DND-41 (cell line): ENCODE data around the gene ARHGEF17.

Source experiments
- ATAC-seq: fragments of 200-7000 bp; cut with Tn5 transposase; 3 replicates; pipeline ENCODE4 v1.9.1; 2021; ENCODE audit warnings: low read depth; ENCODE audit not compliant: insufficient read depth
- DNase-seq: peaks from one replicate; pipeline ENCODE4 v3.0.0-alpha.2; 2020
- H2AFZ ChIP-seq: 2 replicates; pipeline ENCODE4 v1.6.0; 2012; ENCODE audit warnings: low read depth, low read length
- H3K27ac ChIP-seq: 2 replicates; pipeline ENCODE4 v1.5.1; 2012; ENCODE audit warnings: low read length, inconsistent platforms
- H3K27me3 ChIP-seq: fragments of 200-600 bp; sonication (generic); 2 replicates; pipeline ENCODE4 v1.6.0; 2012; ENCODE audit warnings: low read length, mild to moderate bottlenecking, inconsistent platforms; ENCODE audit not compliant: insufficient read depth, poor library complexity
- H3K36me3 ChIP-seq: 2 replicates; pipeline ENCODE4 v1.5.1; 2012; ENCODE audit warnings: low read length, inconsistent platforms; ENCODE audit not compliant: insufficient read depth
- H3K4me1 ChIP-seq: 2 replicates; pipeline ENCODE4 v1.5.1; 2012; ENCODE audit warnings: mild to moderate bottlenecking, low read length; ENCODE audit not compliant: insufficient read depth
- H3K4me2 ChIP-seq: 2 replicates; pipeline ENCODE4 v1.6.0; 2012; ENCODE audit warnings: mild to moderate bottlenecking, moderate library complexity, low read length, inconsistent platforms; ENCODE audit not compliant: insufficient read depth
- H3K4me3 ChIP-seq, 2 experiments: fragments of 200-600 bp in 1 of 2; shearing (Covaris generic) in 1 of 2; 2 replicates each; pipeline ENCODE4 v1.5.1; 2012 to 2016; ENCODE audit warnings: inconsistent platforms in 2 of 2, low read length in 2 of 2, mild to moderate bottlenecking in 2 of 2, low read depth in 1 of 2, moderate library complexity in 1 of 2
- H3K79me2 ChIP-seq: 2 replicates; pipeline ENCODE4 v1.6.0; 2012; ENCODE audit warnings: low read length, inconsistent platforms; ENCODE audit not compliant: insufficient read depth
- H3K9ac ChIP-seq: 2 replicates; pipeline ENCODE4 v1.6.0; 2012; ENCODE audit warnings: low read depth, mild to moderate bottlenecking, inconsistent platforms, low read length, moderate library complexity
- H3K9me3 ChIP-seq: 2 replicates; pipeline ENCODE4 v1.5.1; 2012; ENCODE audit warnings: low read length, moderate library complexity, mild to moderate bottlenecking, inconsistent platforms; ENCODE audit not compliant: insufficient read depth, severe bottlenecking
- H4K20me1 ChIP-seq: 2 replicates; pipeline ENCODE4 v1.6.0; 2012; ENCODE audit warnings: low read length; ENCODE audit not compliant: insufficient read depth
- EZH2 ChIP-seq: IDR thresholded peaks from 3 replicates; pipeline ENCODE4 v1.6.1; 2012; ENCODE audit warnings: borderline replicate concordance, low read depth, mild to moderate bottlenecking, moderate library complexity, low read length, inconsistent platforms; ENCODE audit not compliant: severe bottlenecking
- TF ChIP-seq, protein P1 (sequence below): IDR thresholded peaks from 2 replicates; pipeline ENCODE4 v1.5.1; 2012; ENCODE audit warnings: borderline replicate concordance, low read length, moderate library complexity, mild to moderate bottlenecking; ENCODE audit not compliant: poor library complexity, severe bottlenecking; ENCODE audit errors: extremely low read depth

Gene ARHGEF17

DNA sequence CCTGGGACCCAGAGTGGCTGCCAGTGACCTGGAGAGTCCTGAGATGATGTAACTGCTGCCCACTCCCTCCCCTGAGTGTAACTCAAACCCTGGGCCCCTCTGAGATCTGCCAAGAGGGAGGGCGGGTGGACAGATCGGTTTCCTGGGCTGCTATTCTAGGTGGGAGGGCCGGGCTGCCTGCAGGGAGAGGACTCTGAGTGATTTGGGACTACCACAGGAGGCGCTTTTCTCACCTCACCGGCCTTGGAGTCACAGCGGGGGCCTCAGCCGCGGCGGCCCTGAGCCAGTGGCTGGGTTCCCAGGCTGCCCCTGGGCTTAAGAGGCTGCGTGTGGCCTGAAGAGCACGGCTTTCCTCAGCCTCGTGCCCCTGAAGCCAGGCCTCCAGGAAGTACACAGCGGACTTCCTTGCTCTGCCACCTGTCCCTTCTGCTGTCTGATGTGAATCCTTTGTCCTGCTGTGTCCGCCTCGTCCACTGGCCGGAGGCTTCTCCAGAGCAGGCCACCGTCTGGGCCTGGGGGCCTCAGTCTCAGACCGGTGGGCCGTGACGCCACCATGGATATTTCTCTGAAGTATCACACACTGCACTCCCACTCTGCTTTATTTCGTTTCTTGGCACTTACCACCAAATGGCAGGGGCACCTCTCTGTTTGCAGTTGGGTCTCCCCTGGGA, 79.7 kb downstream of the ARHGEF17 start:
- H3K79me2 ChIP-seq, result peaks cover 79% of the 10 kb centered on the region
- H3K4me3 ChIP-seq, result no peak overlapping the region
- H3K9me3 ChIP-seq, result no peaks in the 10 kb centered on the region
- no peak overlapping the region for H2AFZ ChIP-seq
- H4K20me1 ChIP-seq, result peaks cover 93% of the 10 kb centered on the region
- no peaks in the 10 kb centered on the region for H3K27me3 ChIP-seq
- H3K4me1 ChIP-seq, result peaks cover 32% of the 10 kb centered on the region
- H3K27ac ChIP-seq, result 0 out of 2 replicates have a peak overlapping the region, but pooled peaks have one; percentile 18
- no peak overlapping the region for H3K9ac ChIP-seq
- TF ChIP-seq EZH2, result no peak
- TF ChIP-seq, protein P1, sequence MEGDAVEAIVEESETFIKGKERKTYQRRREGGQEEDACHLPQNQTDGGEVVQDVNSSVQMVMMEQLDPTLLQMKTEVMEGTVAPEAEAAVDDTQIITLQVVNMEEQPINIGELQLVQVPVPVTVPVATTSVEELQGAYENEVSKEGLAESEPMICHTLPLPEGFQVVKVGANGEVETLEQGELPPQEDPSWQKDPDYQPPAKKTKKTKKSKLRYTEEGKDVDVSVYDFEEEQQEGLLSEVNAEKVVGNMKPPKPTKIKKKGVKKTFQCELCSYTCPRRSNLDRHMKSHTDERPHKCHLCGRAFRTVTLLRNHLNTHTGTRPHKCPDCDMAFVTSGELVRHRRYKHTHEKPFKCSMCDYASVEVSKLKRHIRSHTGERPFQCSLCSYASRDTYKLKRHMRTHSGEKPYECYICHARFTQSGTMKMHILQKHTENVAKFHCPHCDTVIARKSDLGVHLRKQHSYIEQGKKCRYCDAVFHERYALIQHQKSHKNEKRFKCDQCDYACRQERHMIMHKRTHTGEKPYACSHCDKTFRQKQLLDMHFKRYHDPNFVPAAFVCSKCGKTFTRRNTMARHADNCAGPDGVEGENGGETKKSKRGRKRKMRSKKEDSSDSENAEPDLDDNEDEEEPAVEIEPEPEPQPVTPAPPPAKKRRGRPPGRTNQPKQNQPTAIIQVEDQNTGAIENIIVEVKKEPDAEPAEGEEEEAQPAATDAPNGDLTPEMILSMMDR, result no peak
- no peak for ATAC-seq
- DNase-seq, result no peak
- no peak overlapping the region for H3K4me2 ChIP-seq
- peaks cover 36% of the 10 kb centered on the region for H3K36me3 ChIP-seq

- Histone ChIP-seq H3K9me3 (no peaks in the 10 kb centered on the region), H4K20me1 (peaks cover 91% of the 10 kb centered on the region), H2AFZ (no peak overlapping the region), H3K4me1 (peaks cover 27% of the 10 kb centered on the region), H3K27ac (no peak overlapping the region), H3K9ac (no peak overlapping the region), H3K36me3 (peaks cover 42% of the 10 kb centered on the region), H3K4me2 (no peak overlapping the region), H3K79me2 (peaks cover 71% of the 10 kb centered on the region), H3K27me3 (no peaks in the 10 kb centered on the region), H3K4me3 (no peak overlapping the region)
- DNase-seq (no peak), ATAC-seq (no peak)
- TF ChIP-seq, protein P1, result no peak
- no peak for TF ChIP-seq EZH2
Measured at GRCh38 chr11:73388265-73389133, 80.4 kb downstream of the ARHGEF17 start.

DNA sequence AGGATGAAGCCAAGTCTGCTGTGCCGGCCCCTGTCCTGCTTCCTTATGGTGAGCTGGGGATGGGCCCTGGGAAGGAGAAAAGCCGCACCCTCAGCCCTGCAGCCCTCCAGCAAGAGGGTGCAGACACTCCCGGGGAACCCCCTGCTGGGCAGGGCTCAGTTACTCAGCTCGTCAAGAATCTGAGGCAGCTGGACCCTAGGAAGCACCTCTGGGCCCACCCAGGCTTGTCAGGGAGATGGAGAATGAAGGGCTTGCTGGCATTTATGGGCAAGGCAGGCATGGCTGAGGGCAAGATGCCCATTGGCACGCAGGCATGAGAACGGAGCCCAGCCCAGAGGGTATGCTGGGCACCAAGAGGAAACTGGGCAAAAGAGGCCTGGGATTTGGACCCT, 81.1 kb downstream of the ARHGEF17 start:
- TF ChIP-seq EZH2, result no peak
- TF ChIP-seq, protein P1, result no peak
- no peak overlapping the region for H3K9ac ChIP-seq
- ATAC-seq (no peak), DNase-seq (no peak)
- peaks cover 22% of the 10 kb centered on the region for H3K4me1 ChIP-seq
- peaks cover 47% of the 10 kb centered on the region for H3K36me3 ChIP-seq
- peaks cover 85% of the 10 kb centered on the region for H4K20me1 ChIP-seq
- no peak overlapping the region for H3K4me3 ChIP-seq
- H3K27me3 ChIP-seq, result no peaks in the 10 kb centered on the region
- H3K79me2 ChIP-seq, result peaks cover 65% of the 10 kb centered on the region
- no peak overlapping the region for H3K27ac ChIP-seq
- no peaks in the 10 kb centered on the region for H3K9me3 ChIP-seq
- no peak overlapping the region for H2AFZ ChIP-seq
- H3K4me2 ChIP-seq, result no peak overlapping the region
